Choroid plexus epithelial cell (primary cell): ENCODE results near the gene ABHD4.

ENCODE experiments used
- DNase-seq: peaks from one replicate; pipeline ENCODE4 v3.0.0-alpha.2; 2010; ENCODE audit warnings: low read depth
- H3K4me3 ChIP-seq: 2 replicates; pipeline ENCODE4 v1.5.1; 2011; ENCODE audit warnings: low read depth, mild to moderate bottlenecking, control low read depth, low read length, moderate library complexity
- CTCF ChIP-seq: conservative IDR thresholded peaks from 2 replicates; pipeline ENCODE4 v1.5.1; 2011; ENCODE audit warnings: low read depth, mild to moderate bottlenecking, control low read depth, inconsistent platforms, low read length, moderate library complexity

The ABHD4 gene

GRCh38 chr14:22651586-22651985 lies 53.5 kb downstream of the ABHD4 start:
- TF ChIP-seq CTCF, result no peak
- no peak overlapping the region for H3K4me3 ChIP-seq
- DNase-seq, result no peak

GRCh38 chr14:22653012-22653621 lies 55.0 kb downstream of the ABHD4 start:
- H3K4me3 ChIP-seq, result no peak overlapping the region
- peak; percentile 85 for DNase-seq
- TF ChIP-seq CTCF, result peak; percentile 99

GRCh38 chr14:22656226-22656625 lies 58.1 kb downstream of the ABHD4 start:
- no peak for TF ChIP-seq CTCF
- DNase-seq, result peak; percentile 48
- H3K4me3 ChIP-seq, result no peak overlapping the region

GRCh38 chr14:22656945-22657731 lies 59.0 kb downstream of the ABHD4 start:
- no peak for TF ChIP-seq CTCF
- no peak overlapping the region for H3K4me3 ChIP-seq
- peak; percentile 70 for DNase-seq

GRCh38 chr14:22657861-22658260 lies 59.8 kb downstream of the ABHD4 start:
- DNase-seq, result peak; percentile 90
- TF ChIP-seq CTCF, result peak; percentile 79
- no peak overlapping the region for H3K4me3 ChIP-seq

- no peak for DNase-seq
- H3K4me3 ChIP-seq, result no peak overlapping the region
- no peak for TF ChIP-seq CTCF
These were observed 60.8 kb downstream of the ABHD4 start for GRCh38 chr14:22658946-22659345.

- TF ChIP-seq CTCF, result no peak
- no peak overlapping the region for H3K4me3 ChIP-seq
- DNase-seq, result no peak
These were observed 62.6 kb downstream of the ABHD4 start for GRCh38 chr14:22660654-22661053.
